ENCODE measurements around the gene HLCS.
A peak's percentile ranks its signal among the peaks of the same experiment; 100 is the strongest.

Gene HLCS

GRCh38 chr21:36879827-36880226 lies 86.6 kb downstream of the HLCS start:
- DNase-seq = no peak

GRCh38 chr21:36877741-36878140 lies 88.7 kb downstream of the HLCS start:
- no peak for DNase-seq

GRCh38 chr21:36874665-36875064 lies 91.8 kb downstream of the HLCS start:
- DNase-seq = no peak

- DNase-seq = peak; percentile 38
These were observed 93.0 kb downstream of the HLCS start for GRCh38 chr21:36873513-36873912.

GRCh38 chr21:36867291-36867905 lies 99.1 kb downstream of the HLCS start:
- DNase-seq = no peak

- DNase-seq = no peak
These were observed 100.0 kb downstream of the HLCS start for GRCh38 chr21:36866419-36866818.

- no peak for DNase-seq
These were observed 101.5 kb downstream of the HLCS start for GRCh38 chr21:36864974-36865373.

- DNase-seq = no peak
These were observed 103.2 kb downstream of the HLCS start for GRCh38 chr21:36863260-36863659.

- peak; percentile 65 for DNase-seq
These were observed 104.7 kb downstream of the HLCS start for GRCh38 chr21:36861595-36862323.

- peak; percentile 87 for DNase-seq
These were observed 105.5 kb downstream of the HLCS start for GRCh38 chr21:36860736-36861594.

GRCh38 chr21:36859744-36860501 lies 106.5 kb downstream of the HLCS start:
- peak; percentile 63 for DNase-seq

- no peak for DNase-seq
These were observed 108.0 kb downstream of the HLCS start for GRCh38 chr21:36858320-36858957.

- DNase-seq = no peak
These were observed 109.8 kb downstream of the HLCS start for GRCh38 chr21:36856643-36857042.

- DNase-seq = peak; percentile 53
These were observed 112.1 kb downstream of the HLCS start for GRCh38 chr21:36854391-36854790.

- no peak for DNase-seq
These were observed 113.6 kb downstream of the HLCS start for GRCh38 chr21:36852864-36853263.

GRCh38 chr21:36852293-36852692 lies 114.2 kb downstream of the HLCS start:
- DNase-seq = no peak

- DNase-seq = no peak
These were observed 115.3 kb downstream of the HLCS start for GRCh38 chr21:36851121-36851520.

GRCh38 chr21:36850372-36850771 lies 116.1 kb downstream of the HLCS start:
- DNase-seq = no peak

- DNase-seq = no peak
These were observed 116.9 kb downstream of the HLCS start for GRCh38 chr21:36849461-36850105.

- no peak for DNase-seq
These were observed 117.7 kb downstream of the HLCS start for GRCh38 chr21:36848730-36849274.

- DNase-seq = peak; percentile 79
These were observed 119.3 kb downstream of the HLCS start for GRCh38 chr21:36847189-36847588.
